ENCODE results near the gene ATF1.

Gene ATF1

DNA sequence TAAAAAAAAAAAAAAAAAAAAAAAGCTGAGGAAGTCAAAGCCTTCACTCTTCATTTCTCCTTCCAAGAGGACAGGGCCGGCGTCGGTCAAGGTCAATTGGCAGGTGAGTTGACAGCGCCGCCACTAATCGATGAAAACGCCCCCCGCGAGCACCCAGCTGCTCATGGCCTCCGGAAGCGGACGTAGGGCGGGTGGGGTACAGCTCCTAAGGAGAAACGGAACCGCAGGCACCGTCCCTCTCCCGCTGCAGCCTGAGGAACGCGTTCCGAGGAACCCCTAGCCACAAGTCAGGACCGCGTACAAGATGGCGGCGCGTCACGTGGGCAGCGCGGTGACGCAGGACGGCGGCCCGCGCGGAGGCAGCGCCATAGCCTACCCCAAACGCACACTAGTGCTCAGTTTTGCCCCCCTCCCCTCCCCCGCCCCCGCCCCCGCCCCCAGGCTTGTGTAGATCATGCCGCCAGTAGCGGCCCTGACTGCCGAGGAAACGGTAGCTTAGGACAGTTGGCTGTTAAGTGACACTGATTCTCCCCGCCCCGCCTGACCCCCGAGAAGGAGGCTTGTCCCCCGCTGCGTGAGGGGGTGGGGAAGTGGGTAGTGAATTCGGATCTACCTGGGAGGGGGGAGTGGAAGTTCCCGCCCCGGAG, at the start of gene ATF1:
TSS of gene ATF1 (plus strand) at position 463 of the 647 bp plus-strand sequence. CDS start 16,045 bp downstream, outside the sequence.
- no peak for TF ChIP-seq CTCF (conservative IDR thresholded peaks at IDR 0.05; ENCODE audit: low read depth, low read length)
- DNase-seq (ENCODE audit: low read depth) = peak; percentile 94
- H3K4me3 ChIP-seq (ENCODE audit: low read depth, low read length) = peak within 1 kb of the TSS; percentile 90

DNA sequence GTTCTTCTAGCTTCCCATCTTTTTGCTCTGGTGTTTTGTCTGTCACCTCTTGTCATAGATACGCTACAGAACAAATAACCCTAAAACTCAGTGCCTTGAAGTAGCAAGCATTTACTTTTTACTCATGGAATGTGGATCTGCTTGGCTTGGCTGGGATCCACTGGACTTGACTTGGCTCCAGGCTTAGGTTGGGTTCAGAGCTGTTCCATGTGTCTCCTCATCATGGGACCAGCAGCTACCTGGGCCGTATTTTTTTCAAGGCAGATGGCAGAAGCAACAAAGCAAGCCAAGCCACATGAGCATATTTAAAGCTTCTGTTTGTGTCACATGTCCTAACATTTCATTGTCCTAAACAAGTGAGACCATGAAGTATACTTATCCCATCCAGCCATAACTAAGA, 48.7 kb upstream of the ATF1 start:
- DNase-seq (ENCODE audit: low read depth) = peak; percentile 60
- no peak overlapping the region for H3K4me3 ChIP-seq (ENCODE audit: low read depth, low read length)
- TF ChIP-seq CTCF (conservative IDR thresholded peaks at IDR 0.05; ENCODE audit: low read depth, low read length) = no peak

DNA sequence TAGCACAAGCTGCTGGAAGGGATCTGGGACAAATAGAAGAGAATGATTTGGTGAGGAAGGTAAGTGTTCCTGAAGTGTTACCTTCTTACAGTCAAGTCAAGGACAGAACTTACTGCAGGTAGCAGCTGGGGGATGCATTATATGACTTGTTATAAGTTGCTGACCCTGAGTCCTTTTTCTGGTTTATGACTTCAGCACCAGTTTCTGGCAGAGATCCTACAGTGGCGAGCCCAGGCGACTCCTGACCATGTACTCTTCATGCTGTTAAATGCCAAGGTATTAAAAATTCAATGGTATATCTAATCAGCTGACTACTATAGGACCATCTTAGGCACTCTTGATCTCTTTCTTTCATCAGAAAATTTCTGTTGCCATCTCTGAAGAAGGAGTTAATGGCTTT, 45.1 kb upstream of the ATF1 start:
- DNase-seq (ENCODE audit: low read depth) = no peak
- no peak for TF ChIP-seq CTCF (conservative IDR thresholded peaks at IDR 0.05; ENCODE audit: low read depth, low read length)
- H3K4me3 ChIP-seq (ENCODE audit: low read depth, low read length) = no peak overlapping the region

DNA sequence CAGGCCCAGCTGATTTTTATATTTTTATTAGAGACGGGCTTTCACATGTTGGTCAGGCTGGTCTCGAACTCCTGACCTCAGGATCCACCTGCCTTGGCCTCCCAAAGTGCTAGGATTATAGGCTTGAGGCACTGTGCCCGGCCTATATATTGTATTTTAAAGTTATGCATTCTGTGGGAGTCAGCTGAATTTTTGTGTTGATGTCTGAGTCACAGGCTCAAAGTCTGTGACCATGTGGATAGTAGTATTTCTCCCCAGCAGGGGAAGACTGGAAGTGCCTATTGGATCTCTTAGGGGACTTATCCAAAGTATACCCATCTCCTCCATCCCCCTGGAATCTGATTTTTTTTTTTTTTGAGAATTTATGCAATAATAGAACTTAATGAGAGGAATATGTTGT, 43.8 kb upstream of the ATF1 start:
- TF ChIP-seq CTCF (conservative IDR thresholded peaks at IDR 0.05; ENCODE audit: low read depth, low read length) = peak; percentile 5
- H3K4me3 ChIP-seq (ENCODE audit: low read depth, low read length) = no peak overlapping the region
- peak; percentile 42 for DNase-seq (ENCODE audit: low read depth)

- H3K4me3 ChIP-seq (ENCODE audit: low read depth, low read length) = no peak overlapping the region
- DNase-seq (ENCODE audit: low read depth) = no peak
- no peak for TF ChIP-seq CTCF (conservative IDR thresholded peaks at IDR 0.05; ENCODE audit: low read depth, low read length)
Observed at GRCh38 chr12:50720501-50720900, 43.4 kb upstream of the ATF1 start.

DNA sequence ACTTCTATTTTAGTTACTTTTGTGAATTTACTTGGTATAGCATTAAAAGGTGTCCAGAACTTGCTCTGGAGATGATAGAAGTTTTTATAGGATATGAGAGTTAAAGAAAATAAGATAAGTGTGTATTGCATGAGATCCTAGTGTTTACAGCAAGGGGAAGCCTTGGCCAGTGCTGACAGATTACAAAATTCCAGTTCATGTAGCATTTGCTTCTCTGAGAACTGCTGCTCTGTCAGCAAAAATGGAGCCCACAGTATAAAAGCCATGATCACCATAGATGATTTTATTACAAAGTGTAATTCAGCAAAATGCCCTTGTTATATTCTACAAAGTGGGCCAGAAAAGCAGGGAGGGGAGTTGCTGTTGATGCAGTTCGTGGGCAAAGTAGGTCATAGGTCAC, 40.0 kb upstream of the ATF1 start:
- TF ChIP-seq CTCF (conservative IDR thresholded peaks at IDR 0.05; ENCODE audit: low read depth, low read length) = no peak
- DNase-seq (ENCODE audit: low read depth) = peak; percentile 45
- no peak overlapping the region for H3K4me3 ChIP-seq (ENCODE audit: low read depth, low read length)

Data from choroid plexus epithelial cell (primary cell).